NCI-H128 (cell line): ENCODE results near the gene BROX.
"Not testable (repeated sequence)": the region's sequence is repeated elsewhere in the genome, so short reads cannot be mapped to it uniquely, and the experiment has no call there.

Source experiments
- DNase-seq: peaks from one replicate; lab custom pipeline; 2025; ENCODE audit not compliant: unreplicated experiment; lab: John Stamatoyannopoulos, UW

Gene BROX, protein sequence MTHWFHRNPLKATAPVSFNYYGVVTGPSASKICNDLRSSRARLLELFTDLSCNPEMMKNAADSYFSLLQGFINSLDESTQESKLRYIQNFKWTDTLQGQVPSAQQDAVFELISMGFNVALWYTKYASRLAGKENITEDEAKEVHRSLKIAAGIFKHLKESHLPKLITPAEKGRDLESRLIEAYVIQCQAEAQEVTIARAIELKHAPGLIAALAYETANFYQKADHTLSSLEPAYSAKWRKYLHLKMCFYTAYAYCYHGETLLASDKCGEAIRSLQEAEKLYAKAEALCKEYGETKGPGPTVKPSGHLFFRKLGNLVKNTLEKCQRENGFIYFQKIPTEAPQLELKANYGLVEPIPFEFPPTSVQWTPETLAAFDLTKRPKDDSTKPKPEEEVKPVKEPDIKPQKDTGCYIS

DNA sequence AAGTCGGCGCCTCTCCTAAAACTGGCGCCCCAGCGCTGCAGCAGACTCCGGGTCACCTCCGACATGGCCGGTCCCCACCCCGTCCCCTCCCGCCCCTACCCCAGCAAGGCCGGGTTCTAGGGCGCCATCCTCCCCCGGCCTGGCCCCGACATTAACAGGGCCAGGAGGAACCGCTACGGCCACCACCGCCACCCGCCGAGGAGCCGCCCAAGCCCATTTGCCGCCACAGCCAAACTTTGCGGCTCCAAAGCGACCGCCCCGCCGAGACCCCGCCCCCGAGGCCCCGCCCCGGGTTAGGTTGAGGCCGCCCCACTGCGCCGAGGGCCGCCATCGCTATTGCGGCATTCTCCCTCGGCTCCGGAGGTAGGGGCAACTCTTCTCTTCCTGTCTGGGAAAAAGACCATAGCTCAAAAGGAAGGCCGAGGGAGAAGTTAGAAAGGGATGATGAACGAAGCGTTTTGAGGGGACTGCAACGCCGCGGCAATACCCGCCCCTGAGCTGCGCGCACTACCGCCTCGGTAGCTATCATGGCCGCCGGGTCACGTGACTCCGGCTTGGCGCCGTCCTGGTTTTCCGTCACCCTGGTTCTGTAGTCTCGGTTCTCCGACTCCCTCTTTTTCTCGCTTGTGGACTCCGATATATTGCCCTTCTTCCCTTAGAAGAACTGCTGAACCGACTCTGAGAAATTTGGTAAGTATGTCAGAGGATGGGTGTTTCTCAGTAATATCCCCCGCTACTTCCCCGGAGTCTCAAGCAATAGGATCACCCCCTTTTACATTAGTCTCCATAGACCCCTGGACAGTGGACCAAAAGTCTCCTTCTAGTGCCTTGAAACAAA, at the start of gene BROX, which contains the start of gene AIDA:
TSS of gene BROX (plus strand) at position 312 of the 838 bp plus-strand sequence. CDS start 3,136 bp downstream, outside the sequence.
TSS of gene AIDA (minus strand) at position 239 of the 838 bp plus-strand sequence. CDS start at position 65, 174 bp downstream.
- DNase-seq = peak; percentile 87

DNA sequence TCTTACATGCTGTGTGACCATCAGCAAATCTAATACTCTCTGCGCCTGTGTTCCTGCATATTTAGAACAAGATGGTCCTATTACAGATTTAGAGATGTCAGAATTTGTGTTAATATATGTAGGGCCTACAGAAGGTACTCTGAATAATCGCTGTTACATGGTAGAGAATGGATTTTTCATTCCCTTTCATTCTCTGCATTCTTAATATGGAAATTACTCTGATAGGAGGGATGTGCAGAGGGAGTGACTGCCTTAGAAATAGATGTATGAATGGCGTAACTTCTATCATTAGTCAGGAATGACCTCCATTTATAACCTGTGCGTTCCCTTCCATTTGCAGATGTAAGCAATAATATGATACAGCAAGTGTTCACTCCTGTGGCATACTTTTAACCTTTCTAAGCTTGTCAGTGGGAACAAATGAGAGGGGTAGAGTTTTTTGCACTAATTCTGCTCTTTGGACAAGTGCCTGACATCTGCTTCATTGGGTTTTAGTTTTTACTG, 48.9 kb upstream of the BROX start:
- no peak for DNase-seq

DNA sequence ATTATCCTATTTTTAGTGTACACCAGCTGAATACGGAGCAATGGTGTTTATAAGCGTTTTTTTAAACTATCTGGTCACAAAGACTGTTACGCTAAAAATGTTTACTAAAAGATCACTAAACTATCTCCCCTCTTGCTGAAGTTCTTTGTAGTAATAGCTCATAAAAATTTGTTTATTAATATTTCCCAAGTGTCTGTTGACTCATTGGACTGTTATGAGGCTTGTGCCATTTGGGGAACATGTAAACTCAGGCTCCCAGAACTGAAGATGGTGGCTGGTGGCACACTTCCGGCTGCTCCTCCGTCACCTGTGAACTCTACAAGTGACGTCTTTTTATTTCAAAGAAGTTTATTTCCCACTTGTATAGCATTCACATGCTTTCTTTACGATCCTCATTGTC, 46.4 kb upstream of the BROX start:
- no peak for DNase-seq

DNA sequence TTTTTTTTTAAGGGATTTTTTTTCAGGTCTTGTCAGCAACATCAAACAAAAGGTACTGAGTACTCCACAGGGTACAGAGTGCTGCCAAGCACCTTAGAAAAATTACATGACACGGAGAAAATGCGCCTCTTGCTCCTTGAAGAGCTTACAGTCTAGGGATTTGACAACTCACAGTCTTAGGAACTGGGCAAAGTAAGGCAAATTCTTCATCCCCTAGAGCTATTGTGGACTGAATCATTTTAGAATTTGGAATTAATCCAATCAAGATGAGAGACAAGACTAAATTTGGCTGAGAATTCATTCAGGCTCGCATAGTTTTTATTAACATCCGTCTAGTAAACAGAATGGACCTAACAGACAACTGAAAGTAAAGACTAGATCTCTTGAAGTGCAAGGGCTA, 44.2 kb upstream of the BROX start:
- DNase-seq = not testable (repeated sequence)

DNA sequence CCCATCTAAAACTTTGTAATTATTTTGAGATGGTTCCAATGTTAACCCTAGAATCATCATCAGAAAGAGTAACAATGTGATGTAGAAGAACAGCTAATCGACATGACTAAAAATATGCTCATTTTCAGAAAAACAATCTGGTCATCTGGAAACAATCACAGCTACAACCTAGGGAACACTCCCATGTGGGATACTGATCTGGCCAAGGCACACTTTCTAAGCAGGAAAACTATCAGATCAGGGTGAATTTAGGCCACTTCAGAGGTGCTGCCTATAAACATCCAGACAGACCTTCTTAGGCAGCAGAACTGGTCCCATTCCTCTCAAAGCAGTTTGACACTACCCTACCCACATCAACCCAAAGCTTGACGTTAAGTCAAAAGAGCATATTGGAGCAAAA, 43.3 kb upstream of the BROX start:
- DNase-seq = not testable (repeated sequence)

DNA sequence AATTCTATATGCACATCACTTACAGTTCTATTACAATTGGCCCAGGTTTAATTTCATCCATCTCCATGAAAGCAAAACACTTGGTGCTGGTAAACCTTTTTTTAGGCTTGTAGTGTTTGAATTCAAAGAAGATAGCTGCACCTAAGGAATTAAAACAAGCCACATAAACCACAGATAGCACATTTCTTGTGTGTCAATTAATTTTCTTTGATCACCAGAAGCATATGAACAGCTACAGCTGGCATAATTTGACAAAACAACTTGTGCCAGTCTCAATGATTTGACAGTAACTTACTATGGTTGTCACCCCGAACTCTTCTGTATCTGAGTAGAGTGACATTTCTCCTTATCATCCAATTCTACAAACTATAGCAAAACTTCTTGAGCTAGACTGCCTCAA, 42.3 kb upstream of the BROX start:
- no peak for DNase-seq

DNA sequence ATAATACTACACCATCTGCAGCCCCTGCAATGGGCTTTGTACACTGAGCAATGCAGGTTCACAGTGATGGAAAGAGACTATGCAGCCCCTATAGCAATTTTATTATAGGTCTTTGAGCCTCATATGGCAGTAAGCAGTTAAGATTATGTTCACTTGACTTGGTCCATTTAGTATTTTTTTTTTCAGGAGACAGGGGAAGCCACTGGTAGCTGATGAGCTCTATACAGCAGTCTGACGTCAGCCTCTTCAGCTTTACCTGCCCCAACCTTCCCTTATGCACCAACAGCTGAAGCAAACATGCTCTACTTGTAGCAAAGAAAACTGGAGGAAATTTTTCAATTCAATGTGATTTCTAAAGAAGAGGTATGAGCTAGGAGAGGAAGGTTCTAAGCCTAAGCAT, 32.3 kb upstream of the BROX start:
- DNase-seq = no peak

DNA sequence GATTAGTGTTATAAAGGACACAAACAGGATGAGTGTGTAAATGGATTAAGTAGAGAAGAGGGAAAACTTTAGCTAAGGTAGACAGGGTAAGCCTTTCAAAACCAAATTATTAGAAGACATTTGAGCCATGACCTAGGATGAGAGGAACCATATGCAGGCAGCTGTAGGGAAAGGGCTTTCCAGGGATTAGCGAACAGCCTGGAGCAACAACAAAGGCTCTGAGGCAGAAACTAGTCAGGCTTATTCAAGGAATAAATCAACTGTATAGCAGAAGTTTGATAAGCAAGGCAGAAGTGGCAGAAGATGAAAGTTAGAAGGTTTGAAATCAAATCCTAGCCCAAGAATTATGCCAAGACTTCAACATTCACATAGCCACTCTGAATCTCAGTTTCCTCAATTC, 21.3 kb upstream of the BROX start:
- no peak for DNase-seq

DNA sequence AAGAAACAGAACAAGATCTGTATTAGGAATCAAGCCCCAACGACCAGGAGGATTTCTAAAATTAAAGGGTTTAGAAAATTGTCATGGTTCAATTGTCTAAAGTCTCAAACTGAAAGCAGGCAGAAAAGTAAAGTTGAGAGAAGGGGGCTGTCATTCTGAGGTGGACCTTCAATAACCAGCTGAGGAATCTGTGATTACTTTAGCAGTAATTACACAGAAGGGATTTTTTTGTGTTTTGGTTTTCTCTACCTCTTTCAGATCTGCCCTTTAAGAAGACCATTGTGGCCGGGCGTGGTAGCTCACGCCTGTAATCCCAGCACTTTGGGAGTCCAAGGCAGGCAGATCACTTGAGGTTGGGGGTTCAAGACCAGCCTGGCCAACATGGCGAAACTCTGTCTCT, 17.4 kb upstream of the BROX start:
- DNase-seq = no peak

DNA sequence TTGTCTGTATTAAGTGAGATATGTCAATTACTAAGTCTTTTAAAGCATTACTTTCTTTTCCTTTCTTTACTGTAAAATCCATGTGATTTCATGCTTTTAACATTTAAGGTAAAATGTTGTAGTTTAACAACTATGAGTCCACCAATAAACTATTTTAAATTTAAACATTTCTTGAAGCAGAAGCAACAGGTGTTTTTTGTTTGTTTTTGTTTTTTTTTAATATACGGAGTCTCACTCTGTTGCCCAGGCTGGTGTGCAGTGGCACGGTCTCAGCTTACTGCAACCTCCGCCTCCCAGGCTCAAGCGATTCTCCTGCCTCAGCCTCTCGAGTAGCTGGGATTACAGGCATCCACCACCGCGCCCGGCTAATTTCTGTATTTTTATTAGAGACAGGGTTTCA, 15.6 kb upstream of the BROX start:
- DNase-seq = no peak

DNA sequence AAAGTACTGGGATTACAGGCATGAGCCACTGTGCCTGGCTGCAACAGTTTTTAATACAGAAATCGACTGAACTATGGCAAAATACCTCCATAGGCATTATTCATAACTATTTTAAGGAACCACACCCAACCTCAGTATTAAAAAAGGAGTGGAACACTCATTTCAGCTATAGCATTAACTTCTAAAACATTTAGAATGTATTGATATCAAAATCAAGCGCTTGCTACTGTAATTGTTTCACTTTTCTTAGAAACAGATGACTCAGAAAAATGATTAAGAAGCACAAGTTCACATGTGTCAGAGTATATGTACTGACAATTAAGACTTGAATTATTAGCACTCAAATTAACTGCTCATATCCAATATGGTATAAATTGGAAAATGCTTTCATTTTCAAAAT, 15.2 kb upstream of the BROX start:
- DNase-seq = no peak

DNA sequence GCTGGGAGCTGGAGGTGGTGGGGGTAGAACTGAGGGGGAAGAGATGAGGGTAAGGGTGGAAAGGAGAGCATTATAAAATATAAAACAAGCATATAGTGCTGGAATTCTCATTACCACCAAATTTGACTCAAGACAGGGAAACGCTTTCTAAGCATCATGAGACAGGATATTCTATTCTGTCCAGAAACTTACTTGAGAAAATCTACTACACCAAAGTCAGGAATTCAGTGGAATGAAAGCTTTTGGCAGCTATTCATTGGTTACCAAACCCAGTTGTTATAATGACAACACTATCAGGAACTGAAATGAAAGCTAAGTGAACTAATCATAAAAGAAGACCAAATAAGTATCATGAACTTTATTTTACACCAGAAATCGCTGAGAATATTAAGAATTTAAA, 14.5 kb upstream of the BROX start:
- DNase-seq = no peak

DNA sequence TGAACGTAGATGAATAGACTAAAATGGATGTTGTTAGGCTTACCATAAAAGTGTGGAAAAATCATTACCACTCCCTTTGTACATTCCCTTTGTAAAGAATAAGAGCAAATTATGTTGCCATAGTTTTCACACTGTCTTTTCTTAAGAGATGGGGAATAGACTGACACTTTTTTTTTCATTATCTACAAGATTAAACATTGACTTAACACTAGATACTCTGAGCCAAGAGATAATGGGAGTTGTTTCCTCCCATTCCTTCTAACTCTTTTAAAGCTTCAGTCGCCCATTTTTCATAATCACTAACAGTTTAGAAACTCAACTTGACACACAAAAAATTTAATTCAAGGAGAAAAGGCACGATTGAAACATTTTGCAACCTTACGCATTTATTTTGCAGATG, 10.2 kb upstream of the BROX start:
- no peak for DNase-seq

DNA sequence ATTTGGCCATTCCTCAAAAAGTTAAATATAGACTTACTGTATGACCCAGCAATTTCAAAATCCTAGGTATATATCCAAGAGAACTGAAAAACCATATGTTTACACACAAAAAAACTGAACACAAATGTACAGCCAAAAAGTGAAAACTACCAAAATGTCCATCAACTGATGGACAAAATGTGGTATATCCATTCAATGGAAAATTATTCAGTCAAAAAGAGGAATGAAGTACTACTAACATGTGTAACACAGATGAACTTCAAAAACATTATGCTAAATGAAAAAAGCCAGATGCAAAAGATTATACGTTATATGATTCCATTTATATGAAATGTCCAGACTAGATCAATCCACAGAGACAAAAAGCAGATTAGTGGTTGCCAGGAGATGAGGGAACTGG, 8.1 kb upstream of the BROX start:
- DNase-seq = no peak

DNA sequence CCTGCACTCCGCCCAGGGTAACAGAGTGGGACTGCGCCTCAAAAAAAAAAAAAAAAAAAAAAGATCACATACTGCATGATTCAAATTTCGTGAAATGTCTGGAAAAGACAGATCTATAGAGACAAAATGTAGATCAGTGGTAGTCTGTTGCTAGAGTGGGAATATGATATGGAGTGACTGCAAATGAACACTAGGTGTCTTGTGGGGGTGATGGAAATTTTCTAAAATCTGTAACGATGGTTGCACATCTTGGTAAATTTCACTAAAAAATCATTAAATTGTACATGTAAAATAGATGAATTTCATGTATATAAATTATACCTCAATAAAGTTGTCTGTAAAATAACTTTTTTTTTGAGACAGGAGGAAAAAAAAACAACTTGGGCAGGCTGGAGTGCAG, 5.5 kb upstream of the BROX start:
- DNase-seq = no peak

DNA sequence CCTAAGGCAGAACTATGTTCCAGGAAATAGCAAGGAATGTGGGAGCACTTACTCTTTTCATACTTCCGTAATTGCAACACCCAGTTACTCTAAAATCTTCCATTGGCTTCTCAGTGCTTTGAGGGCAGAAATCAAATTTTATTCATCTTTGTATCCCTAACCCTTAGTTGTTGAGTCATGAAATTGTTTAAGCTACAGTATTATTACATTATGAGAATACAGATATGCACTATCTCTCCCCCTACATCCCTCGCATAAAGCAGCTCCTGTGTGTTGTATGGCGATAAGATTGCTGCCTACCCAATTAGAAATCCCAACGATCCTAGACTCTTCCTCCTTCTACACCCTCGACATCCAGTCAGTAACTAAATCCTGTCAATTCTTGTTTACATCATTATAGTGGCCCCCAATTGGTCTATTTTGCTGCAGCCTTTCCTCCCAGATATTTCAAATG, 2.6 kb upstream of the BROX start:
- no peak for DNase-seq

DNA sequence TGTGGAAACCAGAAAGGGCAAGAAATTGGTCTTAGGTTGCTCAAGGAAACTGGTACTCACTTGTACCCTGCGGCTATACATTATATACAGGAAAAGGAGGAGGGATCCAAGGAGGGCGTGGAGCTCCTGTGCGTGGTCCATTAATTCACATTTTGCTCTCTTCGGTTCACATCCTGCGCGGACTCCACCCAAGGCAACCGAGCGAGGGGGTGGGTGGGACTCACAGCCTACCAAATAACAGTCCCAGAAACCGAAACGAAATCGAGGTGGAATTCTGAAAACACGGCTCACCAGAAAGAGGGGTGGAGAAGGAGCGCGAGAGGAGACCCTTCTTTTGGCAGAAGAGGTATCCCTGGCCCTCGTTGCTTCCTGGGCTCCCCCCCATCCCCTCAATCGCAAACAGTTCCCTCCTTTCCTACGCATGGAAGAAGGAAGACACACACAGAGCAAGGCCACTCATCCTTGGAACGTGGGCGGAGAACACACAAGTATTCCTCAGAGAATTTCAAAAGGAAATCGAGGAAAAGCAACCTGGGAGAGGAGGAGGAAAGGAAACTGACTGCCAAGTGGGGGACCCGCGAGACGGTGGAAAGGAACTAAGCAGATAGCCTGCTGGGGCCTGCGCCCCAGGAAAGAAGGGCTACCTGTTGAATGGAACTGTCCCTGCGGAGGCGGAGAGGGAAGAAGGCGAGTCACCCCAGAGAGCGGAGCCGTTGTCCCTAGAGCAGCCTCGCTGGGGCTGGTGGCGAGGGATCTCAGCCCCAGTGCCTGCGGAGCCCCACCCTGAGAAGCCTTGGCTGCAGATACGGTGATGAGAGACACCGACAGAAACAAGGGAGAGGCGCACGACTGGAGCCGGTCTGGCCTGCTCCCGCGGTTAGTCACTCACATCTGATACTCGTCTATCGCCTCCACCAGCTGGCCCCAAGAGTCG, 778 bp upstream of the BROX start:
- DNase-seq = peak; percentile 28

DNA sequence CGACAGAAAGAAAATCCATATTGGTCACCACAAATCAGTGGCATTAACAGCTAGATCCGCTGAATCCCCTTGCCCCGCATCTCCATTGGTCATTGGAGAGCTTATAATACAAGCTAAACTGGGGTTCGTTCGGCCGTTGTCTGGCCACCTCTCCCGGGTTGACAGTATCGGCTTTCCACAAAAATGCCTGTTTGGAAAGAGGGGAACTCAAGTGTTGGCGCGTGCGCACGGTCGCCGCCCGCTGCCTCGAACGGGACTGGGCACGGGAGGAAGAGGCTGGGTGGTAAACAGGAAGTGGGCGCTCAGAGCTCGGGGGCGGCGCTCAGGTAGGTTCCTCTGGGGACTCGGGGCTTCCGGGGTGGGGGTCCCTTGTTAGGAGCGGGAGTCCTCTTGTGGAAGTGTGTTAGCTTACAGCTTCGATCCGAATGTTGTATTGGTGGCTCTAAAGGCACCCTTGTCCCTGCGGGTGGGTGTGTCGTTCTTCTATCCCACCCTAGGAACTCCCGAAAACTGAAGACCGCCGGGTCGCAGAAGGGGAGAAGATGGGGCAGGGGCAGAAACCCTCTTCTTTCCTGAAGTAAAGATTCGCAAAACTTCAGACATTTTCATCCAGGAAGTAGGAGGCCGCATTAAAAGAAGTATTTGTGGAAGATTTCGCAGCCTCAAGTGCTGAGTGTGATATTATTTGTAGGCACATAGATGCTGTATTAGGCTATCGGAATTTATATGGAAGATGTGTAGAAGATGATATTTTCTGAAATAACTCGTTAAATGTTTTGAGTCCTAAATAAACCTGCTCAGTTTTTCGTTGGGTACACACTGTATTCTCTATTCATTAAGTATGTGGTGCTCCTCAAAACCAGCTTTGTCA, 962 bp downstream of the BROX start:
- DNase-seq = peak; percentile 92

DNA sequence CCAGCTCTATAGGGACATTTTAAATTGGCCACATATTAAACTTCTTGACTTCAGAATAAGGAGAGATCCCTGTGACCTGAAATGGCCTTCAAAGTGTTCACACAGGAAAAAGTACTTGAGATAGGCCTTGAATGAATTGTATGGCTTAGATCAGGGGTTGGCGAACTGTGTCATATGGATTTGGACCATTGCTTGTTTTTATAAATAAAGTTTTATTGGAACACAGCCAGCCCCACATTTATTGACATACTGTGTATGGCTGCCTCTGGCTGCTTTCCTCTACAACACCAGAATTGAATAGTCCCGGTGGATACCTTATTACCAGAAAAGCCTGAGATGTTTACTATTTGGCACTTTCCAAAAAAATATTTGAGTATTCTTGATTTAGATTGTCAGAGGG, 4.0 kb downstream of the BROX start:
- no peak for DNase-seq

DNA sequence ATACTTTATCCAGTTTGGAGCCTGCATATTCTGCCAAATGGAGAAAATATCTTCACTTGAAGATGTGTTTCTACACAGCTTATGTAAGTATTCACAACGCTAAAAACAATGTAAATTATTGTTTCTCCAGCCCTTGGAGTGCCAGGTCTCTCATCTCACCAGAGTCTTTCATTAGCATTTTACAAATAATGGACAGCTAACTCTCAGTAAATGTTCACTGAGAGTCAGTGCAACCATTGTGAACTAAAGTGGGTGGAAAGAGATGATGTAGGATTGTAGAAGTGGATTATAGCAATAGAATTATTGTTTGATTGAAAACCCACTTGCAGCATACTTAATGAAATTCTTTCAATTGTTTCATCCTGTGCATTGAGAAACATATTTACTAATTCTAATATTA, 16.4 kb downstream of the BROX start:
- no peak for DNase-seq
